H1 (cell line): ENCODE measurements around the gene PPP1CC. TPM values are rescaled to one million over a fixed set of nuclear protein-coding genes. Genes with fewer than 3 reads are reported as not detected.

Experiments used
- CTCF ChIA-PET: fragments of 300-600 bp; sonication (Branson Sonifier 250); formaldehyde crosslinking; loops from one replicate; lab custom pipeline; 2021; ENCODE audit not compliant: partially characterized antibody; lab: Charles Lee
- POLR2A ChIA-PET: fragments of 300-600 bp; sonication (Branson Sonifier 250); formaldehyde crosslinking; loops from one replicate; lab custom pipeline; 2021; ENCODE audit warnings: inconsistent platforms; ENCODE audit not compliant: partially characterized antibody; lab: Charles Lee
- DNase-seq, 2 experiments: peaks; one replicate each; pipeline versions ENCODE4 v3.0.0 to v3.0.0-alpha.2; 2010 to 2022; ENCODE audit warnings: low spot score in 2 of 2, low read depth in 1 of 2, mixed read lengths in 1 of 2
- FAIRE-seq: peaks from 2 replicates; lab custom pipeline; 2011; peaks lifted over from hg19 to GRCh38; lab: Jason Lieb, UNC
- H2AFZ ChIP-seq: 2 replicates; pipeline ENCODE4 v1.8.1; 2012; ENCODE audit warnings: low read length, inconsistent platforms
- H2AK5ac ChIP-seq: 2 replicates; pipeline ENCODE4 v1.6.1; 2013; ENCODE audit warnings: low read depth, low read length
- H2BK120ac ChIP-seq: replicated peaks from 2 replicates; pipeline ENCODE3; 2013; ENCODE audit warnings: low read depth, low read length, inconsistent platforms
- H2BK12ac ChIP-seq: 2 replicates; pipeline ENCODE4 v1.6.1; 2013; ENCODE audit warnings: low read depth, low read length
- H2BK15ac ChIP-seq: 2 replicates; pipeline ENCODE4 v1.6.1; 2013; ENCODE audit warnings: low read length
- H2BK20ac ChIP-seq: 2 replicates; pipeline ENCODE4 v1.6.1; 2013; ENCODE audit warnings: low read length
- H2BK5ac ChIP-seq: 2 replicates; pipeline ENCODE4 v1.6.1; 2013; ENCODE audit warnings: low read depth, low read length
- H3K14ac ChIP-seq: 2 replicates; pipeline ENCODE4 v1.6.1; 2013; ENCODE audit warnings: inconsistent platforms; ENCODE audit not compliant: insufficient read length
- H3K18ac ChIP-seq: 2 replicates; pipeline ENCODE4 v1.6.1; 2013; ENCODE audit warnings: low read length; ENCODE audit errors: extremely low read depth
- H3K23ac ChIP-seq: 2 replicates; pipeline ENCODE4 v1.6.1; 2013; ENCODE audit warnings: inconsistent platforms; ENCODE audit not compliant: insufficient read length
- H3K23me2 ChIP-seq: 2 replicates; pipeline ENCODE4 v1.6.1; 2013; ENCODE audit warnings: low read depth, low read length
- H3K27ac ChIP-seq: 2 replicates; pipeline ENCODE4 v1.6.1; 2011; ENCODE audit warnings: low read depth, low read length, inconsistent platforms
- H3K27me3 ChIP-seq, 4 experiments: replicated peaks in 1 of 4; 1 replicate in 1 of 4; 2 replicates in 3 of 4; pipeline versions ENCODE4 v1.6.1 to v1.8.1; 2011 to 2013; ENCODE audit warnings: low read length in 3 of 4, mild to moderate bottlenecking in 3 of 4, inconsistent platforms in 2 of 4, mixed read lengths in 2 of 4, moderate library complexity in 1 of 4; ENCODE audit not compliant: control insufficient read depth in 3 of 4, insufficient read depth in 3 of 4; ENCODE audit errors: extremely low read depth in 1 of 4
- H3K36me3 ChIP-seq, 4 experiments: 2 replicates each; pipeline versions ENCODE4 v1.6.1 to v1.8.1; 2011 to 2013; ENCODE audit warnings: mild to moderate bottlenecking in 4 of 4, low read length in 3 of 4, moderate library complexity in 2 of 4, control low read depth in 1 of 4, inconsistent platforms in 1 of 4; ENCODE audit not compliant: insufficient read depth in 4 of 4, control insufficient read depth in 2 of 4
- H3K4ac ChIP-seq: replicated peaks from 2 replicates; pipeline ENCODE3; 2013; ENCODE audit warnings: low read length, low read depth, mixed read lengths, inconsistent platforms; ENCODE audit not compliant: insufficient read length
- H3K4me1 ChIP-seq, 4 experiments: replicated peaks in 1 of 4; 1 replicate in 1 of 4; 2 replicates in 3 of 4; pipeline versions ENCODE4 v1.6.1 to v1.8.1; 2011 to 2013; ENCODE audit warnings: low read length in 3 of 4, inconsistent platforms in 2 of 4, mixed read lengths in 1 of 4; ENCODE audit not compliant: insufficient read depth in 4 of 4, control insufficient read depth in 3 of 4
- H3K4me2 ChIP-seq, 2 experiments: 2 replicates each; pipeline versions ENCODE4 v1.6.1 to v1.8.1; 2011 to 2013; ENCODE audit warnings: low read depth in 2 of 2, low read length in 2 of 2, control low read depth in 1 of 2, inconsistent platforms in 1 of 2, mild to moderate bottlenecking in 1 of 2; ENCODE audit not compliant: insufficient read depth in 1 of 2
- H3K4me3 ChIP-seq, 4 experiments: fragments of 200-600, 300-600 bp in 1 of 4; sonication (generic), shearing (Covaris generic), sonication (Bioruptor Twin) in 1 of 4; 2 replicates each; pipeline versions ENCODE4 v1.5.1 to v1.8.1; 2011 to 2016; ENCODE audit warnings: low read length in 4 of 4, low read depth in 3 of 4, control low read depth in 2 of 4, inconsistent platforms in 2 of 4, mild to moderate bottlenecking in 2 of 4, mixed read lengths in 1 of 4, moderate library complexity in 1 of 4; ENCODE audit not compliant: insufficient read depth in 2 of 4; ENCODE audit errors: extremely low read depth in 1 of 4
- H3K56ac ChIP-seq: replicated peaks from 2 replicates; pipeline ENCODE3; 2013; ENCODE audit warnings: low read depth, mild to moderate bottlenecking, mixed read lengths, low read length, inconsistent platforms; ENCODE audit not compliant: insufficient read length
- H3K79me1 ChIP-seq: 2 replicates; pipeline ENCODE4 v1.6.1; 2013; ENCODE audit warnings: low read depth, low read length, control low read depth
- H3K79me2 ChIP-seq, 2 experiments: 2 replicates each; pipeline versions ENCODE4 v1.6.1 to v1.8.1; 2012 to 2013; ENCODE audit warnings: low read length in 2 of 2, mild to moderate bottlenecking in 2 of 2, inconsistent platforms in 1 of 2; ENCODE audit not compliant: insufficient read depth in 2 of 2, control insufficient read depth in 1 of 2
- H3K9ac ChIP-seq, 4 experiments: replicated peaks in 1 of 4; 1 replicate in 1 of 4; 2 replicates in 3 of 4; pipeline versions ENCODE4 v1.6.1 to v1.8.1; 2011 to 2013; ENCODE audit warnings: low read depth in 3 of 4, low read length in 3 of 4, control low read depth in 2 of 4, mild to moderate bottlenecking in 2 of 4, moderate library complexity in 2 of 4, inconsistent platforms in 1 of 4; ENCODE audit errors: extremely low read depth in 1 of 4
- H3K9me3 ChIP-seq, 2 experiments: 2 replicates each; pipeline versions ENCODE4 v1.6.1 to v1.8.1; 2012 to 2013; ENCODE audit warnings: mild to moderate bottlenecking in 2 of 2, moderate library complexity in 2 of 2, control low read depth in 1 of 2, inconsistent platforms in 1 of 2, low read depth in 1 of 2, low read length in 1 of 2, mixed read lengths in 1 of 2; ENCODE audit not compliant: insufficient read depth in 2 of 2
- H4K20me1 ChIP-seq, 2 experiments: replicated peaks in 1 of 2; 2 replicates each; pipeline versions ENCODE3 to v1.8.1; 2011 to 2013; ENCODE audit warnings: inconsistent platforms in 2 of 2, low read length in 2 of 2, mild to moderate bottlenecking in 1 of 2; ENCODE audit not compliant: insufficient read depth in 2 of 2, control insufficient read depth in 1 of 2
- H4K5ac ChIP-seq: 2 replicates; pipeline ENCODE4 v1.6.1; 2013; ENCODE audit warnings: low read length, low read depth, mixed read lengths, inconsistent platforms; ENCODE audit not compliant: insufficient read length
- H4K8ac ChIP-seq: 2 replicates; pipeline ENCODE4 v1.8.0; 2013; ENCODE audit warnings: mild to moderate bottlenecking, moderate library complexity, low read length, inconsistent platforms; ENCODE audit not compliant: insufficient read depth; ENCODE audit errors: extremely low read depth
- H4K91ac ChIP-seq: replicated peaks from 2 replicates; pipeline ENCODE3; 2013; ENCODE audit warnings: low read length, mixed read lengths, inconsistent platforms; ENCODE audit not compliant: insufficient read length
- ASH2L ChIP-seq: fragments of 200-600, 300-600 bp; sonication (generic); IDR thresholded peaks from one replicate; pipeline ENCODE4 v1.7.1; 2017; ENCODE audit warnings: low read length
- NANOG ChIP-seq: IDR thresholded peaks from 2 replicates; pipeline ENCODE4 v1.6.1; 2011; ENCODE audit warnings: low read length, low read depth, mild to moderate bottlenecking, inconsistent platforms; ENCODE audit not compliant: insufficient read depth, poor library complexity, severe bottlenecking
- WGBS, 2 experiments: shearing (Covaris generic) in 1 of 2; methylation state at CpG; one replicate each; pipeline versions ENCODE4 v1.1.6 to v1.1.7; 2013 to 2015; ENCODE audit warnings: low lambda C conversion rate in 2 of 2, mixed read lengths in 2 of 2, inconsistent platforms in 1 of 2, low coverage in 1 of 2, missing lambda C conversion rate in 1 of 2; ENCODE audit not compliant: insufficient replicate concordance in 2 of 2, insufficient coverage in 1 of 2, insufficient read length in 1 of 2; ENCODE audit errors: extremely low coverage in 1 of 2, missing lambda C conversion rate in 1 of 2; 5-methylcytosine and 5-hydroxymethylcytosine counted together
- polyA plus RNA-seq, 7 experiments: library from polyadenylated mRNA; depleted of rRNA in 3 of 7; stranded (reverse) in 5 of 7; unstranded in 2 of 7; fragments of >200 nt in 5 of 7; fragments of 200-250 nt in 2 of 7; gene quantifications; 1 replicate in 5 of 7; 2 replicates in 1 of 7; 4 replicates in 1 of 7; pipeline versions ENCODE4 v1.2.1 to v1.2.3, GENCODE V29; 2011 to 2013; ENCODE audit warnings: missing spikeins in 2 of 7, mixed read lengths in 2 of 7
- total RNA-seq: library from RNA; stranded (reverse); fragmentation: NEBNext Ultra II Directional; extraction: Animal tissue kit (Norgen Biotek cat#: 25700); gene quantifications from 2 replicates; pipeline ENCODE4 v1.2.1, GENCODE V29; 2021

Gene PPP1CC
- total and polyA plus RNA-seq, 2 of the 8 experiments (the other 6 are each of a cell fraction or from before 2014, with no cell fraction given), result 193 to 350 TPM

DNA sequence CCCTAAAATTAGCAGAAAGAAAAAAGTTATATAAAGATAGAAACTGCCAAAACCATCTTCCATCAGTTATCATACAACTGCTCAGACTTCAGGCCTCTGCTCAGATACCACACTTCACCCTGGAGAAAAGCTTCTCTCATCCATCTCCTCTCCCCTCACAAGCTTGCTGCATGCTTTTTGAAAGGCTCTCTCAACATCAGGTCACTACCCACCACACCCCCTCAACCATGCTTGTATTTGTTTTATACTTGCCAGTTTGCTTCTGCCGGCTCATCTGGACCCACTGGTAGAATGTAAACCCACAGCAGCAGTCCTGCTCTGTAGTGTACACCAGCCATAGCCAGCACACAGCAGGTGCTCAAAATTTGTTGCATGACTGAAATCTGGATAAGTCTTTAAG lies 8.8 kb downstream of the PPP1CC start:
- Histone ChIP-seq H3K27ac (no peak overlapping the region), H2AK5ac (no peak overlapping the region), H3K4me1 (peaks cover 0 to 7% (median 3%) of the 10 kb centered on the region in 4 experiments; a peak in 3 of 7 replicates), H4K5ac (no peak overlapping the region), H3K14ac (no peak overlapping the region), H2BK120ac (no peak overlapping the region), H3K9me3 (no peaks in the 10 kb centered on the region), H3K56ac (no peak overlapping the region), H3K36me3 (peaks cover 6 to 60% (median 28%) of the 10 kb centered on the region in 4 experiments), H3K18ac (no peak overlapping the region), H2BK5ac (no peak overlapping the region), H3K79me1 (peaks cover 5% of the 10 kb centered on the region; the same call in 1 of the 2 replicates), H3K4me3 (no peak overlapping the region), H3K23ac (no peak overlapping the region), H4K20me1 (peaks cover 40 to 54% of the 10 kb centered on the region in 2 experiments), H2BK20ac (no peak overlapping the region), H2BK12ac (no peak overlapping the region), H2AFZ (no peak overlapping the region), H4K91ac (no peak overlapping the region), H2BK15ac (no peak overlapping the region), H3K9ac (0 out of 7 replicates have a peak overlapping the region, but pooled peaks of 1 of the 4 experiments have one; percentile 32), H3K4me2 (no peak overlapping the region), H3K23me2 (no peaks in the 10 kb centered on the region), H3K4ac (no peak overlapping the region), H4K8ac (no peak overlapping the region), H3K27me3 (no peaks in the 10 kb centered on the region), H3K79me2 (peaks cover 53 to 100% of the 10 kb centered on the region in 2 experiments)
- CTCF ChIA-PET, result no interaction called here
- TF ChIP-seq ASH2L (no peak), NANOG (no peak)
- no peak for DNase-seq
- POLR2A ChIA-PET, result interaction anchor here (0.9 to 1.8 kb wide), 4 partner anchors 8 to 19 kb away, joined by 3 to 6 read pairs (median 4); partner anchors contain the start of gene PPP1CC
- 87% methylated on average over 1 of the region's 1 CpG; no CpG with 5 or more reads in 1 of the 2 experiments for WGBS, 2 experiments
- no peak for FAIRE-seq
